Measurements from ENCODE around the gene NEBL. TPM values are rescaled to one million over a fixed set of nuclear protein-coding genes. Genes with fewer than 3 reads are reported as not detected.

NEBL gene
- total RNA-seq, 1 donor from 2014 or later = 24.5 TPM

DNA sequence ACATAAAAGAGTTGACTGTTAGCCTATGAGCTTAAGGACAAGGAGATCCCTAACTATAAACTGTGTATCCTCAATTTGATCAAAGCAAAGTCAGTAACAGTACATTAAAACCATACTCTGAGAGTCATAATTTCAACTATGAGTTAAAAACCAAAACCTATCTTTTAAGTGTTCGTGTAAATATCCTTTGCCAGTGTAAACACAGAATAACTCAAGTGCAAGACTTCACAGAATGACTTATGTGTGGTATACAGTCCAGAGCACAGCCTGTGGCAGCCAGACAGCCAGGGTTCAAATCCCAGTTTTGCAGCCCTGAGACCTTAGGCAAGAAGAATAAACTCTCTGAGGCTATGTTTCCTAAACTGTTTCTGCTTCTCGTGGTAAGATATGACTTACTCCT lies 30.3 kb upstream of the NEBL start:
- H3K27me3 Mint-ChIP-seq = peaks cover 8% of the 10 kb centered on the region
- no peak for DNase-seq (ENCODE audit: extremely low spot score, unreplicated experiment)
- H3K4me3 Mint-ChIP-seq = no peak overlapping the region
- peaks cover 4% of the 10 kb centered on the region for H3K4me1 Mint-ChIP-seq (ENCODE audit: unreplicated experiment)
- H3K9me3 Mint-ChIP-seq = no peaks in the 10 kb centered on the region
- no peak overlapping the region for H3K27ac Mint-ChIP-seq
- H3K36me3 Mint-ChIP-seq = peaks cover 7% of the 10 kb centered on the region
- TF ChIP-seq, protein P1, sequence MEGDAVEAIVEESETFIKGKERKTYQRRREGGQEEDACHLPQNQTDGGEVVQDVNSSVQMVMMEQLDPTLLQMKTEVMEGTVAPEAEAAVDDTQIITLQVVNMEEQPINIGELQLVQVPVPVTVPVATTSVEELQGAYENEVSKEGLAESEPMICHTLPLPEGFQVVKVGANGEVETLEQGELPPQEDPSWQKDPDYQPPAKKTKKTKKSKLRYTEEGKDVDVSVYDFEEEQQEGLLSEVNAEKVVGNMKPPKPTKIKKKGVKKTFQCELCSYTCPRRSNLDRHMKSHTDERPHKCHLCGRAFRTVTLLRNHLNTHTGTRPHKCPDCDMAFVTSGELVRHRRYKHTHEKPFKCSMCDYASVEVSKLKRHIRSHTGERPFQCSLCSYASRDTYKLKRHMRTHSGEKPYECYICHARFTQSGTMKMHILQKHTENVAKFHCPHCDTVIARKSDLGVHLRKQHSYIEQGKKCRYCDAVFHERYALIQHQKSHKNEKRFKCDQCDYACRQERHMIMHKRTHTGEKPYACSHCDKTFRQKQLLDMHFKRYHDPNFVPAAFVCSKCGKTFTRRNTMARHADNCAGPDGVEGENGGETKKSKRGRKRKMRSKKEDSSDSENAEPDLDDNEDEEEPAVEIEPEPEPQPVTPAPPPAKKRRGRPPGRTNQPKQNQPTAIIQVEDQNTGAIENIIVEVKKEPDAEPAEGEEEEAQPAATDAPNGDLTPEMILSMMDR (conservative IDR thresholded peaks at IDR 0.05) = no peak

DNA sequence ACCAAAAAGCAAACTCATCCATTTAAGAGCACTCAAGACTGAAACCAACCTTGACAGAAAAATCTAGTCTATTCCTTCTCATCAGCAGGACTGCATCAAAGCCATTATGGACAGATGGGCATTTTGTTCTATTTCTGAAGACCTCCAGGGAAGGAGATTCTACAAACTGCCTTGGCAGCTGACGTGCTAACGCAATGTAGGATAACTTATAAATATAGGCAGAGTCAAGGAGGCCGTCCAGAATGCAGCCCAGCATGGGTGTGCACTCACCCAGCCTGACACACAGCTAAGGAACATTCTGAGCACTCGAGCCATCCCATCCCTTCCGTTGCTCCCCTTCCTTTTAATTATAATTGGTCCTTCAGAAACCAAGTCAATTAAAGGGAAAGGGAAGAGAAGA lies 25.3 kb upstream of the NEBL start:
- Mint-ChIP-seq H3K4me3 (no peak overlapping the region), H3K27ac (no peak overlapping the region), H3K9me3 (no peaks in the 10 kb centered on the region), H3K4me1 (ENCODE audit: unreplicated experiment) (peaks cover 4% of the 10 kb centered on the region), H3K36me3 (peaks cover 3% of the 10 kb centered on the region), H3K27me3 (peaks cover 16% of the 10 kb centered on the region)
- DNase-seq (ENCODE audit: extremely low spot score, unreplicated experiment) = no peak
- TF ChIP-seq, protein P1 (conservative IDR thresholded peaks at IDR 0.05) = no peak

DNA sequence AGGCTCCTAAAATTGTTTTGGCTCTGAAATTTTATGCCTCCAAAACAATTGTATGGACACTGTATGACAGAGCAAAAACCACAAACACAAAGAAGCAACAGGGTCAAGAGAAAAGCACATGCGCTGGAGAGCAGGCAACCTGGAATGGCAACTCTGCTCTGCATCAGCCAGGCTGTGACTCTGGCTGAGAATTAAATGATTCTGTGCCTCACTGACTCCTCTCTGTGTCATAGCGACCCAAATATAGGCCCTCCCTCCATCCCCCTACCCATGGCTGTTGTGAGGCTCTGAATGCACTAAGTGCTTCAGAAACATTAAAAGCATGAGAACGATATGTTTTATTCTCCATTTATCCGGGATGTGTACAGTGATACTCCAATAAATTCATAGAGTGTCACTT lies 24.9 kb upstream of the NEBL start:
- peaks cover 16% of the 10 kb centered on the region for H3K27me3 Mint-ChIP-seq
- no peaks in the 10 kb centered on the region for H3K9me3 Mint-ChIP-seq
- no peak for DNase-seq (ENCODE audit: extremely low spot score, unreplicated experiment)
- H3K27ac Mint-ChIP-seq = no peak overlapping the region
- TF ChIP-seq, protein P1 (conservative IDR thresholded peaks at IDR 0.05) = no peak
- no peak overlapping the region for H3K4me3 Mint-ChIP-seq
- H3K36me3 Mint-ChIP-seq = peaks cover 3% of the 10 kb centered on the region
- H3K4me1 Mint-ChIP-seq (ENCODE audit: unreplicated experiment) = peaks cover 4% of the 10 kb centered on the region

DNA sequence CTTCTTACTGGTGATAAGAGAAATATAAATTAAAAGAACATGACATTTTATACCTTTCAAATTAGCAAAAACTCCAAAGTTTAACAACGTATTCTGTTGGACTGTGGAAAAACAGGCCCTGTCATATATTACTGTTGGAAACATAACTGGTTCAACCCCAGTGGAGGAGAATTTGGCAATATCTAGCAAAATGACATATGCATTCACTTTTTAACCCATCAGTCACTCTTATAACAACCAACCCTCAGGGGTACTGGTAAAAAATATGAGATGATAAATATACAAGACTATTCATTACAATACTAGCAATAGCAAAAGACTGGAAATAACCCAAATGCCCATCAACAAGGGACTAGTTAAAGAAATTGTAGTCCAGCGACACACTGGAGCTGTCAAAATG lies 22.9 kb upstream of the NEBL start:
- peaks cover 4% of the 10 kb centered on the region for H3K36me3 Mint-ChIP-seq
- no peak for DNase-seq (ENCODE audit: extremely low spot score, unreplicated experiment)
- peaks cover 4% of the 10 kb centered on the region for H3K4me1 Mint-ChIP-seq (ENCODE audit: unreplicated experiment)
- H3K9me3 Mint-ChIP-seq = no peaks in the 10 kb centered on the region
- H3K27me3 Mint-ChIP-seq = peaks cover 14% of the 10 kb centered on the region
- no peak overlapping the region for H3K4me3 Mint-ChIP-seq
- no peak overlapping the region for H3K27ac Mint-ChIP-seq
- TF ChIP-seq, protein P1 (conservative IDR thresholded peaks at IDR 0.05) = no peak

DNA sequence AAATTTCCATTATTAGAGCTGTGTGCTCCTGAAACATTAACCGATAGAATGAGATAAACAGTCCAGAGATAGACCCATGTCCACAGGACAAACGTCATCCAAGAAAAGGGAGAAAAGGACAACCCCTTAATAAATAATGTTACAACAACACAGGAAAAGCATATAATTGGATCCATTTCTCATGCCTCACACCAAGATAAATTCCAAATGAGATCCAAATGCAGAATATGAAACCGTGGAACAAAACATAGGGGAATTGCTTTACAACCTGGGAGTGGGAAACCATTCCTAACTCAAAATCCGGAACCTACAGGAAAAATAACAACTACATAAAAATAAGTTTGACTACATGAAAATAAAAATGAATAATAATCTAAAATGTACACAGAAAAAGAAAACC lies 22.4 kb upstream of the NEBL start:
- Mint-ChIP-seq H3K27ac (no peak overlapping the region), H3K36me3 (peaks cover 4% of the 10 kb centered on the region), H3K9me3 (no peaks in the 10 kb centered on the region)

More for the DNA sequence above, 22.4 kb upstream of the NEBL start:
- TF ChIP-seq, protein P1 (conservative IDR thresholded peaks at IDR 0.05) = no peak
- peaks cover 14% of the 10 kb centered on the region for H3K27me3 Mint-ChIP-seq
- H3K4me3 Mint-ChIP-seq = no peak overlapping the region
- peaks cover 4% of the 10 kb centered on the region for H3K4me1 Mint-ChIP-seq (ENCODE audit: unreplicated experiment)
- no peak for DNase-seq (ENCODE audit: extremely low spot score, unreplicated experiment)

All from type B pancreatic cell (in vitro differentiated cells).